DND-41 (cell line): ENCODE measurements around the gene RPGR.

Experiments
- ATAC-seq: fragments of 200-7000 bp; cut with Tn5 transposase; 3 replicates; pipeline ENCODE4 v1.9.1; 2021; ENCODE audit warnings: low read depth; ENCODE audit not compliant: insufficient read depth
- DNase-seq: peaks from one replicate; pipeline ENCODE4 v3.0.0-alpha.2; 2020
- H2AFZ ChIP-seq: 2 replicates; pipeline ENCODE4 v1.6.0; 2012; ENCODE audit warnings: low read depth, low read length
- H3K27ac ChIP-seq: 2 replicates; pipeline ENCODE4 v1.5.1; 2012; ENCODE audit warnings: low read length, inconsistent platforms
- H3K27me3 ChIP-seq: fragments of 200-600 bp; sonication (generic); 2 replicates; pipeline ENCODE4 v1.6.0; 2012; ENCODE audit warnings: low read length, mild to moderate bottlenecking, inconsistent platforms; ENCODE audit not compliant: insufficient read depth, poor library complexity
- H3K36me3 ChIP-seq: 2 replicates; pipeline ENCODE4 v1.5.1; 2012; ENCODE audit warnings: low read length, inconsistent platforms; ENCODE audit not compliant: insufficient read depth
- H3K4me1 ChIP-seq: 2 replicates; pipeline ENCODE4 v1.5.1; 2012; ENCODE audit warnings: mild to moderate bottlenecking, low read length; ENCODE audit not compliant: insufficient read depth
- H3K4me2 ChIP-seq: 2 replicates; pipeline ENCODE4 v1.6.0; 2012; ENCODE audit warnings: mild to moderate bottlenecking, moderate library complexity, low read length, inconsistent platforms; ENCODE audit not compliant: insufficient read depth
- H3K4me3 ChIP-seq, 2 experiments: fragments of 200-600 bp in 1 of 2; shearing (Covaris generic) in 1 of 2; 2 replicates each; pipeline ENCODE4 v1.5.1; 2012 to 2016; ENCODE audit warnings: inconsistent platforms in 2 of 2, low read length in 2 of 2, mild to moderate bottlenecking in 2 of 2, low read depth in 1 of 2, moderate library complexity in 1 of 2
- H3K79me2 ChIP-seq: 2 replicates; pipeline ENCODE4 v1.6.0; 2012; ENCODE audit warnings: low read length, inconsistent platforms; ENCODE audit not compliant: insufficient read depth
- H3K9ac ChIP-seq: 2 replicates; pipeline ENCODE4 v1.6.0; 2012; ENCODE audit warnings: low read depth, mild to moderate bottlenecking, inconsistent platforms, low read length, moderate library complexity
- H3K9me3 ChIP-seq: 2 replicates; pipeline ENCODE4 v1.5.1; 2012; ENCODE audit warnings: low read length, moderate library complexity, mild to moderate bottlenecking, inconsistent platforms; ENCODE audit not compliant: insufficient read depth, severe bottlenecking
- H4K20me1 ChIP-seq: 2 replicates; pipeline ENCODE4 v1.6.0; 2012; ENCODE audit warnings: low read length; ENCODE audit not compliant: insufficient read depth
- EZH2 ChIP-seq: IDR thresholded peaks from 3 replicates; pipeline ENCODE4 v1.6.1; 2012; ENCODE audit warnings: borderline replicate concordance, low read depth, mild to moderate bottlenecking, moderate library complexity, low read length, inconsistent platforms; ENCODE audit not compliant: severe bottlenecking
- TF ChIP-seq, protein P1 (sequence below): IDR thresholded peaks from 2 replicates; pipeline ENCODE4 v1.5.1; 2012; ENCODE audit warnings: borderline replicate concordance, low read length, moderate library complexity, mild to moderate bottlenecking; ENCODE audit not compliant: poor library complexity, severe bottlenecking; ENCODE audit errors: extremely low read depth

RPGR gene

DNA sequence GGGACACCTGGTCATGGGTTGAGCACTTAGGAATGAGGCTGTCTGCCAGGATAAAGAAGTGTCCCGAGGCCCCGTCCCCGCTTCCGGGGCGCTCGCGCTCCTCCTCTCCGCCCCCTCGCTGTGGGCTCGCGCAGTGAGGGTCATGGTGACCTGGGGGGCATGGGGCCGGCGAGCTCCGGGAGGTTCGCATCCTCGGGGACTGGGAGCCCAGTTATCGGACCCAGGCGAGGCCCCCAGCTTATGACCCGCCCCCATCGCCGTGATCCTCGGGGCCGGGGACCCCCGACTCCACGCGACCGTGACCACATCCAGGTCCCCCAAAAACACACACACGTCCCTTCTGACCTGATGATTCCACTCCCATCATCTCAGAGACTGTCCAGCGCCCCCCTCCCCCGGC, 71.3 kb downstream of the RPGR start:
- Histone ChIP-seq H3K27ac (no peak overlapping the region), H3K27me3 (no peaks in the 10 kb centered on the region), H3K36me3 (no peaks in the 10 kb centered on the region), H3K4me3 (no peak overlapping the region), H3K79me2 (no peaks in the 10 kb centered on the region), H3K9me3 (no peaks in the 10 kb centered on the region), H4K20me1 (no peaks in the 10 kb centered on the region), H2AFZ (no peak overlapping the region), H3K9ac (no peak overlapping the region), H3K4me2 (no peak overlapping the region), H3K4me1 (no peaks in the 10 kb centered on the region)
- TF ChIP-seq EZH2: no peak
- DNase-seq: no peak
- ATAC-seq: no peak

DNA sequence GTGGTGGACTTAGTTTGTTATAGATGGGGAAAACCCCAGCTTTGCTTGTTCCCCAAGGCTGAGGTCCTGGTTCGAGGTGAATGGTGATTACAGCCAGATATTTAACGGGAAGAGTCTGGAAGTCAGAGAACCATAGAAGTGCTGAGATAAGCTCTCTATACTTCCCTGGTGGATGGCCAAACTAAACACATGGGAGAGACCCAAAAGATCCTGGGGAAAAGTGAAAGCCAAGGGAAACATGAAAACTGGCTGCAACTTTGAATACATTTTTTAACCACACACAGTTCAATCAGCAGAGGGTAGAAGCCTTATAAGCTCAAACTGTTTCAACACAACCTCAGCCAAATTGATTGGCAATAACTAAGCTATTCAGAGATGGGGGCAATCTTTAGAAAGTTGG, 77.3 kb downstream of the RPGR start:
- Histone ChIP-seq H3K9ac (no peak overlapping the region), H3K4me1 (no peaks in the 10 kb centered on the region), H4K20me1 (no peaks in the 10 kb centered on the region), H3K4me3 (no peak overlapping the region), H3K9me3 (no peaks in the 10 kb centered on the region), H3K27me3 (no peaks in the 10 kb centered on the region), H3K27ac (no peak overlapping the region), H3K36me3 (no peaks in the 10 kb centered on the region), H3K4me2 (no peak overlapping the region), H2AFZ (no peak overlapping the region), H3K79me2 (no peaks in the 10 kb centered on the region)
- no peak for DNase-seq
- ATAC-seq: no peak
- TF ChIP-seq, protein P1, sequence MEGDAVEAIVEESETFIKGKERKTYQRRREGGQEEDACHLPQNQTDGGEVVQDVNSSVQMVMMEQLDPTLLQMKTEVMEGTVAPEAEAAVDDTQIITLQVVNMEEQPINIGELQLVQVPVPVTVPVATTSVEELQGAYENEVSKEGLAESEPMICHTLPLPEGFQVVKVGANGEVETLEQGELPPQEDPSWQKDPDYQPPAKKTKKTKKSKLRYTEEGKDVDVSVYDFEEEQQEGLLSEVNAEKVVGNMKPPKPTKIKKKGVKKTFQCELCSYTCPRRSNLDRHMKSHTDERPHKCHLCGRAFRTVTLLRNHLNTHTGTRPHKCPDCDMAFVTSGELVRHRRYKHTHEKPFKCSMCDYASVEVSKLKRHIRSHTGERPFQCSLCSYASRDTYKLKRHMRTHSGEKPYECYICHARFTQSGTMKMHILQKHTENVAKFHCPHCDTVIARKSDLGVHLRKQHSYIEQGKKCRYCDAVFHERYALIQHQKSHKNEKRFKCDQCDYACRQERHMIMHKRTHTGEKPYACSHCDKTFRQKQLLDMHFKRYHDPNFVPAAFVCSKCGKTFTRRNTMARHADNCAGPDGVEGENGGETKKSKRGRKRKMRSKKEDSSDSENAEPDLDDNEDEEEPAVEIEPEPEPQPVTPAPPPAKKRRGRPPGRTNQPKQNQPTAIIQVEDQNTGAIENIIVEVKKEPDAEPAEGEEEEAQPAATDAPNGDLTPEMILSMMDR: no peak
- no peak for TF ChIP-seq EZH2

DNA sequence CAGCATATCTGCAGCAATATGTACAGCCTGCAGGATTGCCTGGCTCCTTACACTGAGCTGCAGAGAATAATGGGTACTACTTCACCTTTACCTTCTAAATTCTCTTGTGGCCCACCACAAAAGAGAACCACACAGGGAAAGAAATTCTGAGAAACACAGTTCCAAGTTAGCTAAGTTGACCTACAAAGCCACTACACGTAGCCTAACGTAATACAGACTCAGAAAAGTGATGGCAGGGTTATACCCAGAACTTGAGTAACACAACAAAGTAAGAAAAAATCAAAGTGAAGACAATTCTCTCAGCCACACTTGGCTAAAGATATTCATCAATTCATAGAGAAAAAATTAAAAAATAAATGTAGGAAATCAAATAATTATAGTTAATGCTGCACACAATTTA, 80.3 kb downstream of the RPGR start:
- no peak overlapping the region for H3K4me3 ChIP-seq
- H4K20me1 ChIP-seq: no peaks in the 10 kb centered on the region
- no peaks in the 10 kb centered on the region for H3K79me2 ChIP-seq
- no peak overlapping the region for H2AFZ ChIP-seq
- H3K9me3 ChIP-seq: no peaks in the 10 kb centered on the region
- no peaks in the 10 kb centered on the region for H3K4me1 ChIP-seq
- no peak overlapping the region for H3K27ac ChIP-seq
- TF ChIP-seq, protein P1: no peak
- TF ChIP-seq EZH2: no peak
- no peaks in the 10 kb centered on the region for H3K36me3 ChIP-seq
- H3K4me2 ChIP-seq: no peak overlapping the region
- ATAC-seq (no peak), DNase-seq (no peak)
- no peak overlapping the region for H3K9ac ChIP-seq
- no peaks in the 10 kb centered on the region for H3K27me3 ChIP-seq

DNA sequence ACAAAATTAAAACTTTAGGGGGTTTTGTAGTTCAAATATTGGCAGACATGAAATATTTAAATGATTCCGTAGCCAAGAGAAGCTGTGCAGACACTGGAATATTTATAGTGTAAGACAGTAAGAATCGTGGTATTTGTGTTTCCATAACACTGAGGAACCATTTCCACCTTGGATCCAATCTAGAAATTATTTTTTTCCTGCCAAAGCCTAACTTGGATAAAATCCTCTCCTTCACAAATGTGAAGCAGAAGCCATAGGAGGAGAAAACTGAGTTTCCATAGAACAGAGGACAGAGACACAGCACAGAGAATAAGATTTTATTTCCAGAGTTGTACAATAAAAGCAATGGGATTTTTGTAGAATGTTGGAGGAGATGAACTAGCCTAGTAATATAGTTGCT, 86.8 kb downstream of the RPGR start:
- Histone ChIP-seq H2AFZ (no peak overlapping the region), H4K20me1 (no peaks in the 10 kb centered on the region), H3K9me3 (no peaks in the 10 kb centered on the region), H3K4me1 (no peaks in the 10 kb centered on the region), H3K4me3 (no peak overlapping the region), H3K9ac (no peak overlapping the region), H3K27ac (no peak overlapping the region), H3K79me2 (no peaks in the 10 kb centered on the region), H3K4me2 (no peak overlapping the region), H3K27me3 (no peaks in the 10 kb centered on the region), H3K36me3 (no peaks in the 10 kb centered on the region)
- no peak for DNase-seq
- TF ChIP-seq, protein P1: no peak
- no peak for TF ChIP-seq EZH2
- ATAC-seq: no peak
